ENCODE data around the gene SPATA19.

DNA sequence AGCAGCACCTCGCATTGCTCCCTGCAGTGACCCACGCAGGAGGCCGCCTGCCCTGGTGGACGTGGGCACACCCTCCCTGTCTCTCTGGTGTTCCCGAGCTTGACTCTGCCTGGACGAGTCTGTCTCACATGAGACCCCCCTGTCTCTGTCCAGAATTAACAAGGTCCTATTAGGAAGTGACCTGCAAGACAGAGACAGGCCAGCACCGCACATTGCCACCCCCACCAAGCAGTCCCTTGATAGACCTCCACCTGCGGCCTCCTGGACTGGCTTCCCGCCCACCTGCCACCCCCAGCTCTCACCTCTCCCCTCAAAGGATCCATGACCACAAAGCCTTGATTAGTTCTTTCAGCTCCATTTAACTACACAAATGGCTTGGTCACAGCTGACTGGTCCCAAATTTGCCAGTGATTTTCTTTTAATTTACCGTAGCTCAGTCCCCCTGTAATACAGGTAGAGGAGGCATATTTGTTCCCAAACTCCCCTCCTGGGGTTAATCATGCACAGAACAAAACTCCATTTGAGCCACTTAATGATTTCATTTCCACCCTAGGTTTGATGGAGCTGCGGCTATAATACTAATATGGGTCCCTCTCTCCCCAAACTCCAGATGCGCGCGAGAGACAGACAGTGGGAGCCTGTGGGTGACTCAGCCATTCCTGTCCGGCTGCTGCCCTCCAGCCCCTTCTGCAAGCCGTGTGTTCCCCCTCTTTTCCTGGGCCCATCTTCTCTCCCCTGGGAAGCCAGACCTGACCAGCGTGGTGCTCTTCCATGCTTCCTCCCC, 11.2 kb downstream of the SPATA19 start:
- TF ChIP-seq, protein P1, sequence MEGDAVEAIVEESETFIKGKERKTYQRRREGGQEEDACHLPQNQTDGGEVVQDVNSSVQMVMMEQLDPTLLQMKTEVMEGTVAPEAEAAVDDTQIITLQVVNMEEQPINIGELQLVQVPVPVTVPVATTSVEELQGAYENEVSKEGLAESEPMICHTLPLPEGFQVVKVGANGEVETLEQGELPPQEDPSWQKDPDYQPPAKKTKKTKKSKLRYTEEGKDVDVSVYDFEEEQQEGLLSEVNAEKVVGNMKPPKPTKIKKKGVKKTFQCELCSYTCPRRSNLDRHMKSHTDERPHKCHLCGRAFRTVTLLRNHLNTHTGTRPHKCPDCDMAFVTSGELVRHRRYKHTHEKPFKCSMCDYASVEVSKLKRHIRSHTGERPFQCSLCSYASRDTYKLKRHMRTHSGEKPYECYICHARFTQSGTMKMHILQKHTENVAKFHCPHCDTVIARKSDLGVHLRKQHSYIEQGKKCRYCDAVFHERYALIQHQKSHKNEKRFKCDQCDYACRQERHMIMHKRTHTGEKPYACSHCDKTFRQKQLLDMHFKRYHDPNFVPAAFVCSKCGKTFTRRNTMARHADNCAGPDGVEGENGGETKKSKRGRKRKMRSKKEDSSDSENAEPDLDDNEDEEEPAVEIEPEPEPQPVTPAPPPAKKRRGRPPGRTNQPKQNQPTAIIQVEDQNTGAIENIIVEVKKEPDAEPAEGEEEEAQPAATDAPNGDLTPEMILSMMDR (conservative IDR thresholded peaks at IDR 0.05; ENCODE audit: low read depth, low read length): no peak
- TF ChIP-seq EZH2 (IDR thresholded peaks at IDR 0.05; ENCODE audit: borderline replicate concordance, low read depth, low read length, poor library complexity, severe bottlenecking): no peak

Data from A673 (cell line).